Esophagus (tissue), 2 donors: ENCODE results near the gene ZNF749. TPM values are rescaled to one million over a fixed set of nuclear protein-coding genes. Genes with fewer than 3 reads are reported as not detected.
A peak's percentile ranks its signal among the peaks of the same experiment; 100 is the strongest.
"Not testable (repeated sequence)": the region's sequence is repeated elsewhere in the genome, so short reads cannot be mapped to it uniquely, and the experiment has no call there.

Experiments
- H3K27ac ChIP-seq, 2 donors: one replicate each; pipeline ENCODE4 v1.5.1; 2013; ENCODE audit warnings: low read depth in 2 of 2, mild to moderate bottlenecking in 2 of 2, inconsistent platforms in 1 of 2, low read length in 1 of 2, moderate library complexity in 1 of 2
- H3K27me3 ChIP-seq, 2 donors: one replicate each; pipeline ENCODE4 v1.6.1; 2013; ENCODE audit warnings: low read length in 2 of 2, control low read depth in 1 of 2, mild to moderate bottlenecking in 1 of 2; ENCODE audit not compliant: insufficient read depth in 2 of 2, control insufficient read depth in 1 of 2
- H3K36me3 ChIP-seq, 2 donors: one replicate each; pipeline ENCODE4 v1.6.1; 2013; ENCODE audit warnings: low read length in 1 of 2; ENCODE audit not compliant: control insufficient read depth in 2 of 2, insufficient read depth in 2 of 2
- H3K4me1 ChIP-seq, 2 donors: one replicate each; pipeline ENCODE4 v1.6.1; 2013; ENCODE audit warnings: low read length in 1 of 2; ENCODE audit not compliant: control insufficient read depth in 2 of 2, insufficient read depth in 2 of 2
- H3K4me3 ChIP-seq, 2 donors: one replicate each; pipeline ENCODE4 v1.5.1; 2013; ENCODE audit warnings: low read length in 2 of 2, mild to moderate bottlenecking in 2 of 2, low read depth in 1 of 2, moderate library complexity in 1 of 2
- H3K9me3 ChIP-seq, 2 donors: one replicate each; pipeline ENCODE4 v1.6.1; 2013; ENCODE audit warnings: mild to moderate bottlenecking in 2 of 2, low read depth in 1 of 2, low read length in 1 of 2, moderate library complexity in 1 of 2; ENCODE audit not compliant: control insufficient read depth in 2 of 2, insufficient read depth in 1 of 2
- WGBS, 2 donors: extraction: QIAGEN DNeasy Blood & Tissue Kit; methylation state at CpG; one replicate each; pipeline ENCODE4 v1.1.7; 2013; 5-methylcytosine and 5-hydroxymethylcytosine counted together
- polyA plus RNA-seq, 2 donors: library from polyadenylated mRNA; stranded (reverse); fragments of 200-250 nt; gene quantifications; one replicate each; pipeline ENCODE4 v1.2.3, GENCODE V29; 2013
- donor health status: healthy with polysubstance abuse.
- donor health status: Bipolar disorder and iron deficiency.

ZNF749 gene
- polyA plus RNA-seq, 2 donors, result 2.6 to 6.4 TPM

DNA sequence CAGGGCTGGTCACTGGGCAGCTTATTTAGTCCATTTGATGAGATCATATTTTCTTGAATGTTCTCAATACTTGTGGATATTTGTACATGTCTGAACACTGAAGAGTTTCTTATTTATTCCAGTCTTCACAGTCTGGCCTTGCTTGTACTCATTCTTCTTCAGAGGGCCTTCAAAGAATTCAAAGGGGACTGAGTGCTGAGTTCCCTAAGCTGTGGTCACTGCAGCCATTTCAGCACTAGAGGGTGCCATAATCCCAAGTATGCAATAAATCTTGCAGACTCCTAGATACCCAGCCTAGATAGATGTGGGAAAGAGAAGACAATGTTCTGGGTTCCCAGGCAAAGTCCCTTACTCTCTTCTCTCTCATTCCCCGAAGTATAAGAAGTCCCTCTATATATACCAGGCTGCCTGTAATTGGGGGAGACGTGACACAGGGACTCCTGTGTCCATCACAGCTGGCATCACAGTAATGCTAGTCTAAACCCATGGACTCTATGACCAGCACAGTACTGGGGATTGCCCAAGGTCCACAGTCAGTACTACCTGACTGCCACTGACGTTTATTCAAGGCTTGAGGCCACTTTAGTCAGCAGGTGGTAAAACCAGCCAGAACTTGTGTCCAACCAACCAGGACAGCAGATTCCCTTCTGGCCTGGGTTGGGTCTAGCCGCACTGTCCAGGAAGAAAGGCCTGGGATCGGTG, 30.7 kb downstream of the ZNF749 start:
- no peaks in the 10 kb centered on the region for H3K27me3 ChIP-seq
- H3K27ac ChIP-seq, result no peak overlapping the region
- H3K4me1 ChIP-seq, result no peaks in the 10 kb centered on the region
- peaks cover 0 to 3% of the 10 kb centered on the region in 2 donors for H3K36me3 ChIP-seq
- WGBS, 2 donors, result 75 to 81% methylated on average over 5 of the region's 5 CpGs
- no peak overlapping the region for H3K4me3 ChIP-seq
- peaks cover 8 to 14% of the 10 kb centered on the region in 2 donors for H3K9me3 ChIP-seq

DNA sequence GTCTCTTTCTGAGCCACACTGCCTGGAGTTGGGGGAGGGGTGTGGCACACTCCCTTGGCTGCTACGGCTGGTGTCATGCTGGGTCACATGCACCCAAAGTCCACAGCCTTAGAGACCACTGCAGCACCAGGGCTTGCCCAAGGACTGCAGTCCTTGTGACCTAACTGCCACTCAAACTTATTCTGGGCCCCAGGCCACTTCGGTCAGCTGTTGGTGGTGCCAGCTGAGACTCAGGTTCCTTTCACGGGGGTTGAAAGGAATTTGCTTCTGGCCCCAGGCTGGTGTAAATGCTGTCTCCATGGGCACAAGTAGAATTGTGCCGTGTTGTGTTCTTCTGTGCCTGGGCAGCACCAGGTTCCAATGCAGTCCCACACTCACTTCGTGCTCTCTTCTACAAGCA, 31.4 kb downstream of the ZNF749 start:
- H3K4me3 ChIP-seq, result no peak overlapping the region
- 96 to 99% methylated on average over 5 of the region's 5 CpGs for WGBS, 2 donors

DNA sequence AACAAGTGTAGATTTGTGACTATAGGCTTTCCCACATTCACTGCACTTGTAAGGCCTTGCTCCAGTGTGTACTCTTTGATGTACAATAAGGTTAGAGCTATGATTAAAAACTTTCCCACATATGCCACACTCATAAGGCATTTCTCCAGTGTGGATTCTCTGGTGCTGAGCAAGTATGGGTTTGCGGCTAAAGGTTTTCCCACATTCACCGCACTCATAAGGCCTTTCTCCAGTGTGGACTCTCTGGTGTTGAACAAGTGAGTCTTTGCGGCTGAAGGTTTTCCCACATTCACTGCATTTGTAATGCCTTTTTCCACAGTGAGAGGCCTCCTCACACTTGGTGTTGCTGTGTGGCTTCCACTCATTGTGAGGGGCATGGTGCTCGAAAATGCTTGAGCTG, 38.5 kb downstream of the ZNF749 start:
- Histone ChIP-seq H3K4me3 (no peak overlapping the region), H3K27me3 (no peaks in the 10 kb centered on the region), H3K4me1 (no peaks in the 10 kb centered on the region), H3K9me3 (peaks cover 18 to 46% of the 10 kb centered on the region in 2 donors), H3K27ac (no peak overlapping the region), H3K36me3 (peaks cover 22 to 25% of the 10 kb centered on the region in 2 donors)
- 96 to 99% methylated on average over 4 of the region's 4 CpGs for WGBS, 2 donors

More for the DNA sequence above, 31.4 kb downstream of the ZNF749 start:
- peaks cover 8 to 14% of the 10 kb centered on the region in 2 donors for H3K9me3 ChIP-seq
- H3K4me1 ChIP-seq, result no peaks in the 10 kb centered on the region
- H3K36me3 ChIP-seq, result peaks cover 0 to 3% of the 10 kb centered on the region in 2 donors
- no peak overlapping the region for H3K27ac ChIP-seq
- H3K27me3 ChIP-seq, result no peaks in the 10 kb centered on the region

DNA sequence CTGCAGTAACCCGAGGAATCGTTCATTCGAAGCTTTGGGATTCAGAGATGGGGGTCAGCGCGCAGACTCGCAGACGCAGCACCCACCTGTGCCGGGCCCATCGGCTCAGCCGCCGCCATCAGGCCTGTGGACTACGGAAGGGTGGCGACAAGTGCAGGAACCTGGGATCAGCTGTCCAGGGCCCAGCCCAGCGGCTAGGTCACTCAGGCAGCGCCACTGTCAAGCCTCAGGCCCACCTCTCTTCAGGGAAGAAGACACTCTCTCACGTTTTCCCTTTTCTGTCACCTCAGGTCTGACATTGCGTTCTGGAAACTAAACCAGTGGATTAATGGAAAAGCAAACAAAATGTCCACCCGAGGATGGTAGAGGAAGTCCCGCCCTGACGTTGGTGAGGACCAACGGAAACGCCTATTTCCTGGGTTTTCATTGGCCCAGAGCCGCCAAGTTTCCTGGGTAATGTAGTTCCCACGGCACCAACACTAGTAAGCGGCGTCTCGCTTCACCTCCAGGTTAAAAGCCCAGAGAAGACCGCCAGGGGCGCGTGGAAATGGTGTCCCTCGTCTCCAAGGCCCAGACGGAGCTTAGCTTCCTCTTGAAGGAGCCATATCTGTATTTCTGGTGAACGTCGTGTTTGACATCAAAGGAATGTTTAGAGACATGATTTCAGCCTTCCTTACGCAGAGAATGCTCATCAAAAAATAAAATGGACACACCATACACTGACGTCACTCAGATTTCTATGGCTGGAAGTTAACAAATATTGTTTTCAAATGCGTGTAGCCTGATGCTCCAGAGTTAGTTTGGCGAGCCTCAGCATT, 42.3 kb downstream of the ZNF749 start, which contains the start of gene ZNF772:
Gene ZNF772, minus strand, starts transcription at position 376 of the 818 bp plus-strand sequence. Its CDS starts 257 bp downstream, at position 119.
- 7 to 10% methylated on average over 38 of the region's 38 CpGs for WGBS, 2 donors
- peaks cover 0 to 2% of the 10 kb centered on the region in 2 donors for H3K27me3 ChIP-seq
- peaks cover 22 to 25% of the 10 kb centered on the region in 2 donors for H3K36me3 ChIP-seq
- peak within 1 kb of the TSS; percentile 66 to 89 for H3K4me3 ChIP-seq
- no peaks in the 10 kb centered on the region for H3K4me1 ChIP-seq
- peak within 1 kb of the TSS; percentile 52 to 83 for H3K27ac ChIP-seq
- H3K9me3 ChIP-seq, result peaks cover 18 to 44% of the 10 kb centered on the region in 2 donors

DNA sequence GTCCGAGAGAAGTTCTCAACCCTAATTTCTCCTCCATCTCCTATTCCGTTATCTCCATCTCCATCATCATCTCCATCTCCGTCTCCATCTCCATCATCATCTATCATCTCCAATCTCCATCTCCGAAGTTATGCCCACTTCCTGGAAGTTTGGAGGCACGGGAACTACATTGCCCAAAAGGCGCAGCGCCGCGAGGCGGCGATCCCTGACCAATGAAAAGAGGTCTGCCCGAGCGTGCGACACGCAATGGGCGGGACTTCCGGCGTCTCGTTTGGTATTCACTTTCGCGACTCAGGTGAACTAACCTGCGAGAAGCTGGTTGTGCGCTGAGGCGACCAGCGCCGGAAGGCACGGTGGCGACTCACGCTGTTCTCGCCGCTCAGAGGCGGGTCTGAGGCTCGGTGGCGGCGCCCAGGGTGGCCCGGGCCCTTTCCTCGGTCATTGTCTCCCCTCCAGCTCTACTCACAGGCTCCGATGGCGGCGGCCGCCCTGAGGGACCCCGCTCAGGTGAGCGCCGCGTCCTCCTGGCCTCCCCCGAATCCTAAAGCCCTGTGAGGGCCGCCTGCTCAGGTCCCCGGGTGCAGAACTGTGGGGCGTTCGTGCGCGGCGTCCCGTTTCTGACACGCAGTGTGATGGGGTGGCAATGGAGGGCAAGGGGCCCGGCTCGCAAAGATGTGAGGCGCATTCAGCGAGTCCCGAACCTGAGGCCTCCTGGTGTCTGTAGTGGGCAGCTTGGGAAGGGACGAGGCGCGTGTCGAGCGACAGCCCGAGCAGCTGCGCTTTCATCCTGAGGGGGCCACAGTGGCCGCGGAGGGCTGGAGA, 52.6 kb downstream of the ZNF749 start, which contains the start of gene ZNF419:
Gene ZNF419, plus strand, starts transcription at position 274 of the 822 bp plus-strand sequence. Its CDS starts 201 bp downstream, at position 475.
- H3K4me1 ChIP-seq, H3K27me3 ChIP-seq: not testable (repeated sequence)
- Histone ChIP-seq H3K36me3 (peaks cover 8 to 12% of the 10 kb centered on the region in 2 donors), H3K4me3 (peak within 1 kb of the TSS; percentile 77 to 97), H3K9me3 (peaks cover 6 to 16% of the 10 kb centered on the region in 2 donors), H3K27ac (peak within 1 kb of the TSS; percentile 62 to 92)
- 1 to 2% methylated on average over 57 to 59 of the region's 69 CpGs for WGBS, 2 donors

DNA sequence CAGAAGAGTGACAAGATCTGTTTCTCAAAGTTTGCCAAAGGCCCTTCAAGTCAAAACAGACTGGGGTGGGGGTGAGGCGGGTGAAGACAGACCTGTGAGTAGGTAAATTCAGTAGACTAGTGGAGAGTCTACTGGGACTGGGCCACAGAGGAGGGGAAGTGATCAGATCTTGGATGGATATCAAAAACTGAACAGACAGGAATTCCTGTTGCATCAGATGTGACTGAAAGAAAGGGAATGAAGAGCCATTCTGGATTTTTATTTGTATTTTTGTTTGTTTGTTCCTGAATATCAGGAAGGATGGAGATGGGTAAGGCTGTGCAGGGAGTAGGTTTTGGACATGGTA, 53.1 kb downstream of the ZNF749 start:
- H3K4me3 ChIP-seq, H3K27ac ChIP-seq, H3K27me3 ChIP-seq, H3K4me1 ChIP-seq: not testable (repeated sequence)
- Histone ChIP-seq H3K36me3 (peaks cover 9 to 15% of the 10 kb centered on the region in 2 donors), H3K9me3 (peaks cover 8 to 16% of the 10 kb centered on the region in 2 donors)
- WGBS, 2 donors, result no CpG with 5 or more reads among the region's 1 CpG

Other genes starting within 250 kb of the ZNF749 start
- 1 to 10 TPM; 4.5 to 5.6 TPM for gene ZNF264, start 243.8 kb upstream of the ZNF749 start, polyA plus RNA-seq
- under 1 TPM; 0.49 to 0.92 TPM for gene AURKC, start 204.3 kb upstream of the ZNF749 start, polyA plus RNA-seq
- gene ZNF805, start 194.7 kb upstream of the ZNF749 start, polyA plus RNA-seq, result under 1 TPM; 0.73 to 0.76 TPM
- gene ZNF460, start 154.8 kb upstream of the ZNF749 start, polyA plus RNA-seq, result 1 to 10 TPM in 1 of 2 donors, under 1 TPM in 1; 0.75 to 3.8 TPM
- 1 to 10 TPM; 1.4 to 2.6 TPM for gene ZNF543, start 114.9 kb upstream of the ZNF749 start, polyA plus RNA-seq
- 1 to 10 TPM; 2.2 to 3.0 TPM for gene ZNF304, start 84.1 kb upstream of the ZNF749 start, polyA plus RNA-seq
- 10 to 100 TPM; 19.6 to 25.8 TPM for gene TRAPPC2B, start 71.8 kb upstream of the ZNF749 start, polyA plus RNA-seq
- gene ZNF547, start 71.8 kb upstream of the ZNF749 start, polyA plus RNA-seq, result 1 to 10 TPM; 1.3 to 2.7 TPM
- 1 to 10 TPM; 4.1 TPM for gene ZNF548, start 45.5 kb upstream of the ZNF749 start, polyA plus RNA-seq
- gene ZNF17, start 24.2 kb upstream of the ZNF749 start, polyA plus RNA-seq, result 1 to 10 TPM; 2.2 to 3.2 TPM
- under 1 TPM; 0.14 to 0.19 TPM for gene VN1R1, start 21.8 kb downstream of the ZNF749 start, polyA plus RNA-seq
- gene ZNF772, start 42.2 kb downstream of the ZNF749 start, polyA plus RNA-seq, result 1 to 10 TPM in 1 of 2 donors, under 1 TPM in 1; 0.96 to 1.6 TPM
- 1 to 10 TPM; 2.9 to 3.6 TPM for gene ZNF419, start 52.4 kb downstream of the ZNF749 start, polyA plus RNA-seq
- gene ZNF773, start 64.6 kb downstream of the ZNF749 start, polyA plus RNA-seq, result 1 to 10 TPM; 1.4 to 3.0 TPM
- 1 to 10 TPM in 1 of 2 donors, under 1 TPM in 1; 0.94 to 1.2 TPM for gene ZNF549, start 92.0 kb downstream of the ZNF749 start, polyA plus RNA-seq
- gene ZNF550, start 124.5 kb downstream of the ZNF749 start, polyA plus RNA-seq, result 1 to 10 TPM; 2.0 to 2.6 TPM
- gene ZNF416, start 143.6 kb downstream of the ZNF749 start, polyA plus RNA-seq, result 1 to 10 TPM; 2.3 to 3.7 TPM
- gene ZIK1, start 148.8 kb downstream of the ZNF749 start, polyA plus RNA-seq, result 1 to 10 TPM in 1 of 2 donors, under 1 TPM in 1; 0.43 to 1.3 TPM
- gene ZNF530, start 164.6 kb downstream of the ZNF749 start, polyA plus RNA-seq, result 1 to 10 TPM; 1.1 to 1.9 TPM
- gene ZNF134, start 178.9 kb downstream of the ZNF749 start, polyA plus RNA-seq, result 1 to 10 TPM; 2.8 to 5.1 TPM
- 1 to 10 TPM; 4.3 to 5.7 TPM for gene ZNF211, start 197.8 kb downstream of the ZNF749 start, polyA plus RNA-seq
- under 1 TPM; 0.01 to 0.08 TPM for gene ZSCAN4, start 233.6 kb downstream of the ZNF749 start, polyA plus RNA-seq
- gene ZNF551, start 246.7 kb downstream of the ZNF749 start, polyA plus RNA-seq, result 1 to 10 TPM; 1.2 to 2.2 TPM